CD8-positive, alpha-beta memory T cell (primary cell): Measurements from ENCODE around the gene UBAP1L. TPM values are rescaled to one million over a fixed set of nuclear protein-coding genes. Genes with fewer than 3 reads are reported as not detected.

Experiments used
- CTCF ChIA-PET: fragments of 350-600 bp; sonication (Branson Sonifier 250); formaldehyde crosslinking; loops from one replicate; lab custom pipeline; 2021; ENCODE audit warnings: antibody characterized with exemption; lab: Charles Lee
- POLR2A ChIA-PET: fragments of 350-600 bp; sonication (Branson Sonifier 250); formaldehyde crosslinking; loops from one replicate; lab custom pipeline; 2021; ENCODE audit warnings: antibody characterized with exemption; lab: Charles Lee
- DNase-seq, 5 donors: peaks; one replicate each; pipeline versions ENCODE4 v3.0.0 to v3.0.0-alpha.2; 2020 to 2022; ENCODE audit warnings: mixed read lengths in 1 of 5
- H3K27ac ChIP-seq: one replicate; pipeline ENCODE4 v1.7.0; 2013; ENCODE audit warnings: low read depth, mild to moderate bottlenecking, low read length, moderate library complexity
- H3K27me3 ChIP-seq: 2 replicates; pipeline ENCODE4 v1.7.0; 2013; ENCODE audit warnings: low read length, mild to moderate bottlenecking; ENCODE audit not compliant: insufficient read depth, poor library complexity, severe bottlenecking
- H3K36me3 ChIP-seq: 2 replicates; pipeline ENCODE4 v1.7.0; 2013; ENCODE audit warnings: mild to moderate bottlenecking, low read length, moderate library complexity; ENCODE audit not compliant: insufficient read depth
- H3K4me1 ChIP-seq: 2 replicates; pipeline ENCODE4 v1.7.0; 2013; ENCODE audit warnings: mild to moderate bottlenecking, low read length, moderate library complexity; ENCODE audit not compliant: insufficient read depth
- H3K4me3 ChIP-seq: 2 replicates; pipeline ENCODE4 v1.7.0; 2013; ENCODE audit warnings: mild to moderate bottlenecking, low read length
- H3K9me3 ChIP-seq: 2 replicates; pipeline ENCODE4 v1.7.0; 2013; ENCODE audit warnings: mild to moderate bottlenecking, low read length
- H3K27ac Mint-ChIP-seq, 8 donors: one replicate each; pipeline ENCODE4 v1.8.0; 2020 to 2021; ENCODE audit warnings: mixed read lengths in 8 of 8, mild to moderate bottlenecking in 6 of 8, inconsistent platforms in 3 of 8, moderate library complexity in 3 of 8
- H3K27me3 Mint-ChIP-seq, 2 donors: one replicate each; pipeline ENCODE4 v1.8.0; 2020 to 2021; ENCODE audit warnings: mixed read lengths in 2 of 2, mild to moderate bottlenecking in 1 of 2, moderate library complexity in 1 of 2
- H3K36me3 Mint-ChIP-seq, 3 donors: one replicate each; pipeline ENCODE4 v1.8.0; 2020 to 2021; ENCODE audit warnings: mixed read lengths in 3 of 3, inconsistent platforms in 1 of 3, mild to moderate bottlenecking in 1 of 3
- H3K4me1 Mint-ChIP-seq, 3 donors: one replicate each; pipeline ENCODE4 v1.8.0; 2020 to 2021; ENCODE audit warnings: mixed read lengths in 3 of 3, inconsistent platforms in 1 of 3, mild to moderate bottlenecking in 1 of 3
- H3K4me3 Mint-ChIP-seq, 7 donors: one replicate each; pipeline ENCODE4 v1.8.0; 2020 to 2021; ENCODE audit warnings: mixed read lengths in 7 of 7, mild to moderate bottlenecking in 6 of 7, moderate library complexity in 4 of 7, inconsistent platforms in 2 of 7
- H3K9me3 Mint-ChIP-seq, 5 donors: one replicate each; pipeline ENCODE4 v1.8.0; 2020 to 2022; ENCODE audit warnings: mixed read lengths in 5 of 5, mild to moderate bottlenecking in 3 of 5, moderate library complexity in 2 of 5, inconsistent platforms in 1 of 5
- polyA plus RNA-seq: library from polyadenylated mRNA; unstranded; fragments of 300-500 nt; fragmentation: Illumina TruSeq; gene quantifications from one replicate; pipeline ENCODE4 v1.2.3, GENCODE V29; 2021
- total RNA-seq, 2 experiments: library from RNA; stranded (reverse); gene quantifications; one replicate each; pipeline ENCODE4 v1.2.3, GENCODE V29; 2021

Gene UBAP1L
- total and polyA plus RNA-seq, 3 experiments from 2014 or later, result 0.45 to 3.5 (median 3.5) TPM

DNA sequence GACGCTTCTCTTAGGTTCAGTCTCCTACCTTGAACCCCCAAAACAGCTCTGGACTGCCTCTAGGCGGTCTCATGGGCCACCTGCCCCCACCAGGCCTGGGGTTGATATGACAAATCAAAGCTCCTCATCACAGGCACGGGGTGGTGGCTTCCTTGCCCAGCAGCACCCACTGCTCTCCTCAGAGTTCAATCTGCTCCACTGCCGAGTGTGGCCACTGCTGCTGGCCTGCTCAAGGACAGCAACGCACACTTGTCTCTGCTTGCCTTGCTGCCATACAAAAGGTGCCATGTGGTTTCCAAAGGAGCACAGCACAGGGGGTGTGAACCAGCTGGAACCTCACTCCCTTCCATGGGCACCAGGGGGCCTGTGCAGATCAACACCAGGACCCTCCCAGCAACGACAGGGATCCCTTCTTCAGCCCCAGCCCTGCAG is 28.3 kb downstream of the UBAP1L start:
- peaks cover 9 to 10% (median 10%) of the 10 kb centered on the region in 3 donors for H3K4me1 Mint-ChIP-seq
- H3K27ac Mint-ChIP-seq, result peak overlapping the region in 1 of 8 donors; percentile 71
- H3K4me3 Mint-ChIP-seq, result no peak overlapping the region
- Histone ChIP-seq H3K27me3 (peaks cover 8% of the 10 kb centered on the region), H3K27ac (no peak overlapping the region), H3K36me3 (no peaks in the 10 kb centered on the region), H3K4me3 (no peak overlapping the region), H3K9me3 (no peaks in the 10 kb centered on the region), H3K4me1 (peaks cover 12% of the 10 kb centered on the region)
- H3K27me3 Mint-ChIP-seq, result peaks cover 20 to 36% of the 10 kb centered on the region in 2 donors
- H3K9me3 Mint-ChIP-seq, result no peaks in the 10 kb centered on the region
- H3K36me3 Mint-ChIP-seq, result no peaks in the 10 kb centered on the region
- ChIA-PET POLR2A (interaction anchor here (0.6 kb wide), 1 partner anchor 445 kb away, joined by 5 read pairs; no protein-coding TSS in a partner anchor), CTCF (interaction anchor here (2.1 kb wide), 1 partner anchor 9 kb away, joined by 5 read pairs; no protein-coding TSS in a partner anchor)
- no peak for DNase-seq

DNA sequence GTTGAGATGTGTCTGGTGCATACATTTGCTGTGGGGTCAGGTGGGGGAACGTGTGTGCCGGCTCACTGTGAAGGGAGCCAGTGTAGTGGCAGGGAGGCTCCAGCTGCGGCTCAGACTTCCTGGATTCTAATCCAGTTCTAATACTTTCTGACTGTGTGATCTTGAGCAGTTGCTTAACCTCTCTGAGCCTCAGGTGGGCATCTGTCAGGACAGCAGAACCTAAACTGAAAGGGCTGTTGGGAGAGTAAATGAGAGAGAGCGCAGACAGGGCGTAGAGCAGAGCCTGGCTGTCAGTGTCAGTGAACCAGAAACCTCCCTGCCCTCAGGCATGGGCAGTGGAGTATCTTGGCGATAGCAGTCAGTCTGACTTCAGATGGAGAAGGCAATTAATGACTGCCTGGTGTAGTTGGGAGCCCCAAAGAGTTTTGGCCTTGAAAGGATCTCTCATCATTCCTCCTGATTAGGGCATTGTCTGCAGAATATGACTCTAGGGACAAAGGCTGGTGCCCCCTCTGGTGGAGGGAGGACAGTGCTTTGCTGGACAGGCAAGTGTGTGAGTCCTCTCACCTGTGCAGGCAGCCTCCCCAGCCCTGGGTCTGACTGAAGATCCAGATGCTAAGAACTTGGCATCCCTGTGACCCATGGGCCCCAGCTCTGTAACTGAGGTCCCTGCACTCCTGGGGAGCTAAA is 28.9 kb downstream of the UBAP1L start:
- Histone ChIP-seq H3K36me3 (no peaks in the 10 kb centered on the region), H3K9me3 (no peaks in the 10 kb centered on the region), H3K4me3 (no peak overlapping the region), H3K27me3 (peaks cover 8% of the 10 kb centered on the region), H3K4me1 (peaks cover 13% of the 10 kb centered on the region), H3K27ac (no peak overlapping the region)
- H3K9me3 Mint-ChIP-seq, result no peaks in the 10 kb centered on the region
- ChIA-PET CTCF (interaction anchor here (2.1 kb wide), 1 partner anchor 8 kb away, joined by 5 read pairs; no protein-coding TSS in a partner anchor), POLR2A (no interaction called here)
- peak overlapping the region in 3 of 8 donors; percentile 17 to 58 (median 26) for H3K27ac Mint-ChIP-seq
- H3K27me3 Mint-ChIP-seq, result peaks cover 26 to 39% of the 10 kb centered on the region in 2 donors
- H3K4me1 Mint-ChIP-seq, result peaks cover 9 to 10% (median 10%) of the 10 kb centered on the region in 3 donors
- no peak overlapping the region for H3K4me3 Mint-ChIP-seq
- H3K36me3 Mint-ChIP-seq, result no peaks in the 10 kb centered on the region
- no peak for DNase-seq

GRCh38 chr15:65085207-65085753 is 29.7 kb downstream of the UBAP1L start:
- peaks cover 9 to 10% (median 10%) of the 10 kb centered on the region in 3 donors for H3K4me1 Mint-ChIP-seq
- H3K4me3 Mint-ChIP-seq, result no peak overlapping the region
- no peak overlapping the region for H3K27ac Mint-ChIP-seq
- H3K9me3 Mint-ChIP-seq, result no peaks in the 10 kb centered on the region
- ChIA-PET POLR2A (no interaction called here), CTCF (no interaction called here)
- peaks cover 8% of the 10 kb centered on the region for H3K27me3 ChIP-seq
- no peak overlapping the region for H3K27ac ChIP-seq
- H3K36me3 ChIP-seq, result no peaks in the 10 kb centered on the region
- no peak for DNase-seq
- no peaks in the 10 kb centered on the region for H3K9me3 ChIP-seq
- no peaks in the 10 kb centered on the region for H3K36me3 Mint-ChIP-seq
- peaks cover 30 to 47% of the 10 kb centered on the region in 2 donors for H3K27me3 Mint-ChIP-seq
- no peak overlapping the region for H3K4me3 ChIP-seq
- peaks cover 13% of the 10 kb centered on the region for H3K4me1 ChIP-seq

GRCh38 chr15:65084500-65085206 is 30.3 kb downstream of the UBAP1L start:
- Mint-ChIP-seq H3K36me3 (no peaks in the 10 kb centered on the region), H3K27ac (no peak overlapping the region), H3K9me3 (no peaks in the 10 kb centered on the region), H3K4me3 (no peak overlapping the region), H3K27me3 (peaks cover 30 to 47% of the 10 kb centered on the region in 2 donors), H3K4me1 (peaks cover 9 to 10% (median 10%) of the 10 kb centered on the region in 3 donors)
- Histone ChIP-seq H3K4me3 (no peak overlapping the region), H3K9me3 (no peaks in the 10 kb centered on the region), H3K27me3 (peaks cover 8% of the 10 kb centered on the region), H3K4me1 (peaks cover 13% of the 10 kb centered on the region), H3K36me3 (no peaks in the 10 kb centered on the region), H3K27ac (no peak overlapping the region)
- no peak for DNase-seq
- ChIA-PET POLR2A (no interaction called here), CTCF (no interaction called here)

- Mint-ChIP-seq H3K36me3 (no peaks in the 10 kb centered on the region), H3K4me3 (no peak overlapping the region), H3K4me1 (peaks cover 9 to 10% (median 10%) of the 10 kb centered on the region in 3 donors), H3K9me3 (no peaks in the 10 kb centered on the region), H3K27me3 (peaks cover 37 to 60% of the 10 kb centered on the region in 2 donors), H3K27ac (no peak overlapping the region)
- ChIA-PET POLR2A (no interaction called here), CTCF (no interaction called here)
- H3K27me3 ChIP-seq, result peaks cover 18% of the 10 kb centered on the region
- no peaks in the 10 kb centered on the region for H3K36me3 ChIP-seq
- no peak for DNase-seq
- peaks cover 13% of the 10 kb centered on the region for H3K4me1 ChIP-seq
- no peak overlapping the region for H3K4me3 ChIP-seq
- H3K27ac ChIP-seq, result no peak overlapping the region
- no peaks in the 10 kb centered on the region for H3K9me3 ChIP-seq
Measured at GRCh38 chr15:65083262-65083701, 31.7 kb downstream of the UBAP1L start.

- CTCF ChIA-PET, result interaction anchor here (1.3 kb wide), 1 partner anchor 13 kb away, joined by 4 read pairs; no protein-coding TSS in a partner anchor
Measured at GRCh38 chr15:65082303-65082953, 32.6 kb downstream of the UBAP1L start.

GRCh38 chr15:65081758-65082157 is 33.2 kb downstream of the UBAP1L start:
- no peaks in the 10 kb centered on the region for H3K36me3 Mint-ChIP-seq
- no peak for DNase-seq
- POLR2A ChIA-PET, result no interaction called here
- H3K27me3 ChIP-seq, result peaks cover 18% of the 10 kb centered on the region
- H3K4me1 ChIP-seq, result peaks cover 13% of the 10 kb centered on the region
- CTCF ChIA-PET, result interaction anchor here (1.3 kb wide), 1 partner anchor 13 kb away, joined by 4 read pairs; no protein-coding TSS in a partner anchor
- H3K27me3 Mint-ChIP-seq, result peaks cover 44 to 68% of the 10 kb centered on the region in 2 donors
- peaks cover 10 to 16% (median 13%) of the 10 kb centered on the region in 3 donors for H3K4me1 Mint-ChIP-seq
- H3K36me3 ChIP-seq, result no peaks in the 10 kb centered on the region
- H3K4me3 ChIP-seq, result no peak overlapping the region
- H3K27ac ChIP-seq, result no peak overlapping the region
- no peak overlapping the region for H3K27ac Mint-ChIP-seq
- no peak overlapping the region for H3K4me3 Mint-ChIP-seq
- H3K9me3 Mint-ChIP-seq, result no peaks in the 10 kb centered on the region
- no peaks in the 10 kb centered on the region for H3K9me3 ChIP-seq

More at GRCh38 chr15:65082303-65082953, 32.6 kb downstream of the UBAP1L start:
- Histone ChIP-seq H3K36me3 (no peaks in the 10 kb centered on the region), H3K9me3 (no peaks in the 10 kb centered on the region), H3K27me3 (peaks cover 18% of the 10 kb centered on the region), H3K4me3 (no peak overlapping the region), H3K27ac (no peak overlapping the region), H3K4me1 (peaks cover 13% of the 10 kb centered on the region)
- POLR2A ChIA-PET, result no interaction called here
- Mint-ChIP-seq H3K4me1 (peaks cover 10 to 16% (median 13%) of the 10 kb centered on the region in 3 donors), H3K27ac (peak overlapping the region in 4 of 8 donors; percentile 17 to 62 (median 36)), H3K36me3 (no peaks in the 10 kb centered on the region), H3K9me3 (no peaks in the 10 kb centered on the region), H3K4me3 (peak overlapping the region in 1 of 7 donors; percentile 25), H3K27me3 (peaks cover 44 to 68% of the 10 kb centered on the region in 2 donors)
- peak in 1 of 5 donors; percentile 7 for DNase-seq
